Ascending aorta (tissue), 2 donors: Measurements from ENCODE around the gene PTPRN2. TPM values are rescaled to one million over a fixed set of nuclear protein-coding genes. Genes with fewer than 3 reads are reported as not detected.

Source experiments
- DNase-seq, 2 donors: peaks; one replicate each; pipeline ENCODE4 v3.0.0-alpha.2; 2019; ENCODE audit warnings: low spot score in 2 of 2
- H3K27ac ChIP-seq, 2 donors: fragments of 200-600 bp; sonication (generic); one replicate each; pipeline ENCODE4 v1.5.1; 2016 to 2017; ENCODE audit warnings: mild to moderate bottlenecking in 1 of 2
- H3K27me3 ChIP-seq: fragments of 200-600 bp; sonication (generic); one replicate; pipeline ENCODE4 v1.5.1; 2017
- H3K36me3 ChIP-seq, 2 donors: fragments of 200-600 bp; sonication (generic); one replicate each; pipeline ENCODE4 v1.5.1; 2016
- H3K4me1 ChIP-seq, 2 donors: fragments of 200-600 bp; sonication (generic); one replicate each; pipeline ENCODE4 v1.5.1; 2016 to 2017; ENCODE audit warnings: mild to moderate bottlenecking in 1 of 2
- H3K4me3 ChIP-seq, 2 donors: fragments of 200-600 bp; sonication (generic); one replicate each; pipeline ENCODE4 v1.5.1; 2016 to 2017; ENCODE audit warnings: mild to moderate bottlenecking in 1 of 2
- H3K9me3 ChIP-seq, 2 donors: fragments of 200-600 bp; sonication (generic); one replicate each; pipeline ENCODE4 v1.5.1; 2016
- CTCF ChIP-seq, 3 experiments: fragments of 200-600 bp in 2 of 3; fragments of 450-650 bp in 1 of 3; sonication (generic) in 2 of 3; IDR thresholded peaks; one replicate each; pipeline ENCODE4 v1.5.1; 2016 to 2019; ENCODE audit warnings: antibody characterized with exemption in 3 of 3, mild to moderate bottlenecking in 1 of 3, moderate library complexity in 1 of 3
- intact Hi-C: fragments of 100-400 bp; cut with DNase I; formaldehyde crosslinking; loops from one replicate; pipeline ENCODE4 v1.15.1; 2023
- total RNA-seq: library from RNA; depleted of rRNA; stranded (reverse); fragments of >200 nt; gene quantifications from one replicate; pipeline ENCODE4 v1.1.0, GENCODE V29; 2016

Gene PTPRN2
- total RNA-seq, 1 donor from 2014 or later: 7.3 TPM

- no peaks in the 10 kb centered on the region for H3K4me1 ChIP-seq
- no peaks in the 10 kb centered on the region for H3K27me3 ChIP-seq
- intact Hi-C loops: no loop called here
- no peak overlapping the region for H3K27ac ChIP-seq
- TF ChIP-seq CTCF (IDR thresholded peaks at IDR 0.05): no peak
- DNase-seq: no peak
- H3K9me3 ChIP-seq: peaks cover 0 to 5% of the 10 kb centered on the region in 2 donors
- no peak overlapping the region for H3K4me3 ChIP-seq
- H3K36me3 ChIP-seq: no peaks in the 10 kb centered on the region
Observed at GRCh38 chr7:158506626-158507025, 81.0 kb downstream of the PTPRN2 start.

GRCh38 chr7:158505683-158506082, 81.9 kb downstream of the PTPRN2 start:
- no peaks in the 10 kb centered on the region for H3K4me1 ChIP-seq
- no peak overlapping the region for H3K4me3 ChIP-seq
- H3K27me3 ChIP-seq: no peaks in the 10 kb centered on the region
- H3K27ac ChIP-seq: no peak overlapping the region
- no peak for DNase-seq
- no peaks in the 10 kb centered on the region for H3K36me3 ChIP-seq
- intact Hi-C loops: no loop called here
- no peaks in the 10 kb centered on the region for H3K9me3 ChIP-seq
- TF ChIP-seq CTCF (IDR thresholded peaks at IDR 0.05): no peak

GRCh38 chr7:158502068-158502750, 85.4 kb downstream of the PTPRN2 start:
- Histone ChIP-seq H3K9me3 (no peaks in the 10 kb centered on the region), H3K27ac (no peak overlapping the region), H3K4me1 (no peaks in the 10 kb centered on the region), H3K36me3 (no peaks in the 10 kb centered on the region), H3K4me3 (no peak overlapping the region), H3K27me3 (no peaks in the 10 kb centered on the region)
- intact Hi-C loops: no loop called here
- DNase-seq: no peak
- no peak for TF ChIP-seq CTCF (IDR thresholded peaks at IDR 0.05)

GRCh38 chr7:158501393-158502067, 86.1 kb downstream of the PTPRN2 start:
- Histone ChIP-seq H3K9me3 (no peaks in the 10 kb centered on the region), H3K27ac (no peak overlapping the region), H3K36me3 (no peaks in the 10 kb centered on the region), H3K27me3 (no peaks in the 10 kb centered on the region), H3K4me1 (no peaks in the 10 kb centered on the region), H3K4me3 (no peak overlapping the region)
- intact Hi-C loops: no loop called here
- DNase-seq: no peak
- no peak for TF ChIP-seq CTCF (IDR thresholded peaks at IDR 0.05)

GRCh38 chr7:158500651-158501052, 87.0 kb downstream of the PTPRN2 start:
- no peak overlapping the region for H3K27ac ChIP-seq
- no peaks in the 10 kb centered on the region for H3K36me3 ChIP-seq
- TF ChIP-seq CTCF (IDR thresholded peaks at IDR 0.05): no peak
- intact Hi-C loops: no loop called here
- DNase-seq: no peak
- no peaks in the 10 kb centered on the region for H3K27me3 ChIP-seq
- no peaks in the 10 kb centered on the region for H3K9me3 ChIP-seq
- H3K4me1 ChIP-seq: no peaks in the 10 kb centered on the region
- H3K4me3 ChIP-seq: no peak overlapping the region
